ENCODE measurements around the gene MT1B. TPM values are rescaled to one million over a fixed set of nuclear protein-coding genes. Genes with fewer than 3 reads are reported as not detected.

MT1B gene
- total and polyA plus RNA-seq, 9 of the 15 experiments (the other 6 are each of a cell fraction or from before 2014, with no cell fraction given) = not detected

GRCh38 chr16:56632156-56632847 is 19.4 kb upstream of the MT1B start, which contains the start of gene MT1M:
TSS of gene MT1M (plus strand) at chr16:56632659. CDS start at chr16:56632732, 73 bp downstream.
- Histone ChIP-seq H3K4me2 (ENCODE audit: insufficient read depth, low read length) (no peak within 1 kb of the TSS), H3K36me3 (ENCODE audit: control insufficient read depth, insufficient read depth, low read length) (no peaks in the 10 kb centered on the region), H3K9me3 (replicated peaks; ENCODE audit: control insufficient read depth, insufficient read depth, low read depth, low read length) (no peaks in the 10 kb centered on the region), H3K27me3 (ENCODE audit: control insufficient read depth in 2 of 2, insufficient read depth in 2 of 2, low read length in 2 of 2) (peaks cover 38 to 70% of the 10 kb centered on the region in 2 experiments; a peak in 4 of 5 replicates), H3K9ac (ENCODE audit: insufficient read depth in 1 of 2, low read depth in 2 of 2, low read length in 2 of 2) (no peak within 1 kb of the TSS), H3K27ac (ENCODE audit: extremely low read depth, low read depth, low read length) (no peak within 1 kb of the TSS), H3K9me1 (ENCODE audit: control insufficient read depth, insufficient read depth, low read length) (no peaks in the 10 kb centered on the region), H3K79me2 (ENCODE audit: control insufficient read depth, insufficient read depth, low read length) (no peaks in the 10 kb centered on the region), H3K4me1 (replicated peaks in 1 of 2; ENCODE audit: control insufficient read depth in 2 of 2, insufficient read depth in 2 of 2, low read length in 2 of 2) (peaks cover 0 to 15% of the 10 kb centered on the region in 2 experiments; a peak in 2 of 5 replicates), H3K4me3 (no peak within 1 kb of the TSS), H2AFZ (ENCODE audit: low read depth, low read length) (no peak within 1 kb of the TSS), H4K20me1 (replicated peaks; ENCODE audit: control insufficient read depth, insufficient read depth, low read length) (0 out of 2 replicates have a peak, but pooled peaks cover 3% of the 10 kb centered on the region)
- POLR2A ChIA-PET = no interaction called here
- ATAC-seq = no peak
- WGBS (ENCODE audit: insufficient coverage, low coverage, missing lambda C conversion rate) = 17% methylated on average over 21 of the region's 61 CpGs
- BruUV-seq (replicated peaks) = no TSS peak
- in situ Hi-C loops (cut with MboI) = no loop called here
- no peak for TF ChIP-seq ZNF12 (CRISPR knock-in tag; IDR thresholded peaks at IDR 0.05)
- CTCF ChIA-PET (ENCODE audit: low intra/inter-chr PET ratio) = no interaction called here
- no peak for DNase-seq (ENCODE audit: extremely low read depth in 1 of 4, low spot score in 3 of 4)
- no peak for FAIRE-seq
- intact Hi-C loops (cut with micrococcal nuclease) = no loop called here

- no TSS peak for BruUV-seq (replicated peaks)
- H3K4me3 ChIP-seq = no peak overlapping the region
- no peak for ATAC-seq
These were observed 18.8 kb upstream of the MT1B start for GRCh38 chr16:56632848-56633365.

More at GRCh38 chr16:56632848-56633365, 18.8 kb upstream of the MT1B start:
- H3K9me1 ChIP-seq (ENCODE audit: control insufficient read depth, insufficient read depth, low read length) = no peaks in the 10 kb centered on the region
- H3K9ac ChIP-seq (ENCODE audit: insufficient read depth in 1 of 2, low read depth in 2 of 2, low read length in 2 of 2) = no peak overlapping the region
- H3K27ac ChIP-seq (ENCODE audit: extremely low read depth, low read depth, low read length) = no peak overlapping the region
- 2% methylated on average over 5 of the region's 6 CpGs for WGBS (ENCODE audit: insufficient coverage, low coverage, missing lambda C conversion rate)
- H3K27me3 ChIP-seq (ENCODE audit: control insufficient read depth in 2 of 2, insufficient read depth in 2 of 2, low read length in 2 of 2) = peaks cover 44 to 75% of the 10 kb centered on the region in 2 experiments
- in situ Hi-C loops (cut with MboI) (no loop called here), intact Hi-C loops (cut with micrococcal nuclease) (no loop called here)
- H2AFZ ChIP-seq (ENCODE audit: low read depth, low read length) = no peak overlapping the region
- no peaks in the 10 kb centered on the region for H3K79me2 ChIP-seq (ENCODE audit: control insufficient read depth, insufficient read depth, low read length)
- POLR2A ChIA-PET = no interaction called here
- H3K4me1 ChIP-seq (replicated peaks in 1 of 2; ENCODE audit: control insufficient read depth in 2 of 2, insufficient read depth in 2 of 2, low read length in 2 of 2) = peaks cover 0 to 15% of the 10 kb centered on the region in 2 experiments; a peak in 2 of 5 replicates
- FAIRE-seq (no peak), DNase-seq (ENCODE audit: extremely low read depth in 1 of 4, low spot score in 3 of 4) (no peak)
- 0 out of 2 replicates have a peak, but pooled peaks cover 6% of the 10 kb centered on the region for H4K20me1 ChIP-seq (replicated peaks; ENCODE audit: control insufficient read depth, insufficient read depth, low read length)
- H3K4me2 ChIP-seq (ENCODE audit: insufficient read depth, low read length) = no peak overlapping the region
- CTCF ChIA-PET (ENCODE audit: low intra/inter-chr PET ratio) = no interaction called here
- TF ChIP-seq ILK (tag; IDR thresholded peaks at IDR 0.05; ENCODE audit: borderline replicate concordance, low read depth) = no peak
- no peak for TF ChIP-seq TRIM25 (IDR thresholded peaks at IDR 0.05; ENCODE audit: borderline replicate concordance)
- no peak for TF ChIP-seq MBD1 (CRISPR knock-in tag; IDR thresholded peaks at IDR 0.05)
- no peak for TF ChIP-seq CC2D1A (IDR thresholded peaks at IDR 0.05)
- TF ChIP-seq TRIM24 (IDR thresholded peaks at IDR 0.05) = no peak
- TF ChIP-seq ZFP36 (IDR thresholded peaks at IDR 0.05; ENCODE audit: low read depth, low read length, partially characterized antibody) = no peak
- TF ChIP-seq SRF (CRISPR knock-in tag; IDR thresholded peaks at IDR 0.05) = no peak
- TF ChIP-seq GATA2 (CRISPR knock-in tag; IDR thresholded peaks at IDR 0.05) = no peak
- TF ChIP-seq SLC30A9 (CRISPR knock-in tag; IDR thresholded peaks at IDR 0.05) = no peak
- TF ChIP-seq GABPB1 (CRISPR knock-in tag; IDR thresholded peaks at IDR 0.05) = no peak
- no peaks in the 10 kb centered on the region for H3K9me3 ChIP-seq (replicated peaks; ENCODE audit: control insufficient read depth, insufficient read depth, low read depth, low read length)
- no peaks in the 10 kb centered on the region for H3K36me3 ChIP-seq (ENCODE audit: control insufficient read depth, insufficient read depth, low read length)
